NCI-H2227 (cell line): ENCODE results near the gene CACNA2D1.

Experiments used
- DNase-seq: peaks from one replicate; lab custom pipeline; 2025; ENCODE audit not compliant: unreplicated experiment; lab: John Stamatoyannopoulos, UW

The CACNA2D1 gene

DNA sequence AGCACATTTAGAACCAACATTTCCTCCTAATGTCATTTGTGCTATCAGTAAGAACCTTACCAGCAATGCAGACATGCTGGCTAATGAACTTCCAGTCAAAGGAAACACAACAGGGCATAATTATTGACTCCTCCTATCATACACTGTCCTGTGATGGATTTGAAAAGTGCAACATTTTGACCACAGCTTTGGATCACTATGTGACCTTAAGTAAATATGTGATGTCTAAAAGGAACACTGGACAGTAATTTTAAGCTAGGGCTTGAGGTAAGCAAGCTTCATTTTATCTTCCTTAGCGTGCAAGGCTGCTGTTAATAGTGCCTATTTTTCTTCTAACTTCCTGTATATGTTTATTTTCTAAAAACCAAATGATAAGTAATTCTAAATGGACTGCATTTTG lies 433.2 kb downstream of the CACNA2D1 start:
- no peak for DNase-seq

DNA sequence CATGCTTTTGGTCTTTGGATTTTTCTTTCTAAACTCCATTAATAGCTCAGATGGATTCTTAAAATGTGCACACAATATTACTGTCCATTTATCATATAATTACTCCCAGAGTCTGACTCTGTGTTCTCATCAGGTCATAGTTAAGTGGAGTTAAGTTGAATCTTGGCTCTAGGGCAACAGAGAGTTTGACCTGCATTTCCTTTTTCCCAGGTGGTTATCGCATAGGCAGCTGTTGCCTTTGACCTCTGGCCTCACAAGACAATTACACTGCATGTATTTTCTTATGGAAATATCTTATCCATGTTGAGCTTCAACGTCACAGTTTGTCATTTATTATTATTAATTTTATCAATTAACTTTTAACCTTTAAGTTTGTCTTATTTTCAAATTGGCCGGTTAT lies 436.3 kb downstream of the CACNA2D1 start:
- peak; percentile 24 for DNase-seq

DNA sequence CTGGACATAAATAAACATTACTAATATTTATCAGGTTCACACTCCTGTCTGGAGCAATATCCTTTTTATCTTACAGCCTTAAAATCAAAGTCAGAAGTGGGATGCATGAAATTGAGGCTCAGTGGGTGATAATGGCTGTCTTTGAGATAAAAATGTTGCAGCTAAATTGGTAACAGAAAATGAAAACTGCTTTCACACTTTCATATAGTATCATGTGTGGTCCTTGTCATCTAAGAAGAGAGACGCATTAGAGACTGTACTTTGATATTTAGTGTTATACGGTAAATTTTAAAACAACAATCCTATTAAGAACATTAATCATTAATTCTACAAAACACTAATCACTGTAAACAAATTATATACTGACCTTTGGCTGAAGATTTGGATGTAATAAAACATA lies 438.5 kb downstream of the CACNA2D1 start:
- DNase-seq: no peak

- DNase-seq: no peak
These were observed 450.4 kb downstream of the CACNA2D1 start for GRCh38 chr7:81993186-81993585.

- no peak for DNase-seq
These were observed 453.2 kb downstream of the CACNA2D1 start for GRCh38 chr7:81990395-81990794.

- DNase-seq: no peak
These were observed 456.7 kb downstream of the CACNA2D1 start for GRCh38 chr7:81986723-81987470.

DNA sequence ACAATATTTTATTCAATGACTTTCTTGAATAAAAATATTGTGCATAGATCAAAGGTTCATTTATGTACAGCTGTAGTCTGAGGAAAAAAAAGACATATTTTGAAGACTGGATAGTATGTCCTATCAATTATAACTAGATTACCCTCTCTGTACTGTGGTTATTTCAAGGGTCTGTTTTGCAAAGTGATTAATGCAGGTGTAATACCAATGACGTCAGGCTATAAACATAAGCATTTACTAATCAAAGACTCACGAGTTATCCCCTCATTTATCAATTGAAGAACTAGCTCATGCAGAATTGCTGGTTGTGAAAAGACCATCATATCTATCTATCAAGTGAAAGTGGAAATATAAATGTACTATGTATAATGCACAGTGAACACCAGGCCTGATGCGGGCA lies 460.2 kb downstream of the CACNA2D1 start:
- no peak for DNase-seq

DNA sequence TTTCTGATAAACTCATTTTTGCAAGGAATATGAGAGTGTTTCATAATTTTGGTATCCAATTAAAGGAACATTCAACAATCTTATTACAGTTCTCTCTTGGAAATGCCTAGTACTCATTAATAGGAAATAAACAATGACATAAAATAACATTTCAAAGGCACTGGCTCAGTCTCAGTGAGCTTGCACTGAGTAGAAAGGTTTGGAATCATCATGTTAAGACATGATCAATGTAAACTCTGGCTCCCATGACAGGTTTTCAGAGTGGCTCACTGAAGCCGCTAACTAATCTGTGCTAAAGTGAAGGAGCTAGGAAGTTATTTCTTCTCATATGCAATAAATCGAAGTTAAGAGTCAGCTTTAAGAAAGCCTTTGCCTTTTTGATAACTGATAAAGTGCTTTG lies 470.5 kb downstream of the CACNA2D1 start:
- DNase-seq: no peak

DNA sequence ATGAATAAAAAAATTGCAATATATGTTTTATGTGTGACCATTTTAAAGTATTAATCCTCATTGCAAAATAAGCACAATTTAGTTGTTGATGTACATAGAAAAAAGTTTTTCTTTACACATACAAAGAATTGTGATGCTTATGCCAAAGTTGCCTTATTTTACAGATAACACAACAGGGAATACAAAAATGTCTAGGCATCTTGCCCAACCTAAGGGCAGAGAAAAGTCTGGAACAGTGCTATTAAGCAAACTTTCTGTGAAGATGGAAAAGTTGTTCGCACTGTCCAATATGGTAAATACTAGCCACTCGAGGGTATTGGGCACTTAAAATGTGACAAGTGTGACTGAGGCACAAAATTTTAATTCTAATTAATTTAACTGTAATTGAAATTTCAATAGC lies 483.6 kb downstream of the CACNA2D1 start:
- no peak for DNase-seq

- no peak for DNase-seq
These were observed 486.1 kb downstream of the CACNA2D1 start for GRCh38 chr7:81957517-81957916.

DNA sequence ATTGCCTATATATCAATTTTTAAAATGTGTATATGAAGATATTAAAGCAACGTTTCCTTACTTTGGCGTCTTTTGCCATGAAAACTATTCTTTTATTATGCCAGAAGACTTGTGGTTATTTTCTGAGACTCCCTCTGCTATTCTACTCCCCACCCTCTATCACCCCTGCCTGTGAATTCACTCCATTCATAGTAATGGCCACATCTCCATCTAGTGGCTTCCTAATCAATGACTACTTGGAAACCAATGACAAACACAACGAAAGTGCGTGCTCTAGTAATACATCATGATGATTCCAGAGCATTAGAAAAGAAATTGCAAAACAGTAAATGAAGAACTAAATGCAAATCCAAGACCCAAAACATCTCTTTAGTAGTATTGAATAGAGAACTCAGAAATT lies 487.1 kb downstream of the CACNA2D1 start:
- DNase-seq: peak; percentile 47

- DNase-seq: no peak
These were observed 494.3 kb downstream of the CACNA2D1 start for GRCh38 chr7:81949306-81949705.

- no peak for DNase-seq
These were observed 499.5 kb downstream of the CACNA2D1 start for GRCh38 chr7:81944058-81944457.

- no peak for DNase-seq
These were observed 506.5 kb downstream of the CACNA2D1 start for GRCh38 chr7:81937091-81937490.

- DNase-seq: no peak
These were observed 508.8 kb downstream of the CACNA2D1 start for GRCh38 chr7:81934596-81935301.

GRCh38 chr7:81932936-81933335 lies 510.6 kb downstream of the CACNA2D1 start:
- DNase-seq: no peak

- no peak for DNase-seq
These were observed 514.2 kb downstream of the CACNA2D1 start for GRCh38 chr7:81929386-81929785.

DNA sequence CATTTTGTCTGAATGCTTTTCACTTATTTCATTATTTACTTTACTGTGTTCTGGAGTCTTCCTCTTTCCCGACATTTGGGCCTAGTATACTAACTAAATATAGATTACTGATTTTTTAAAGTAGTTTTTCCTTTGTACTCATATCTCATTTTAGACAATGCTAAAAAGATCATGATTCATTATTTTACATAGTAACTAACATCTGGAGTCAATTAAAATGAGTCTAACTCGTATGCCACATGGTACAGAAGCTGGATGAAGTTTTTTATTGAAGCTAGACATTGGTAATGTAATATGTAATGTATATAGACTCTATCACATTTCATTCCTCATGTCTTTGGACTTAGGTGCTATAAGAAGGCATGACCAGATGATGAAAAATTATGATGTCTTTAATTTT lies 517.4 kb downstream of the CACNA2D1 start:
- DNase-seq: no peak

- DNase-seq: no peak
These were observed 518.0 kb downstream of the CACNA2D1 start for GRCh38 chr7:81925530-81925929.

- no peak for DNase-seq
These were observed 519.1 kb downstream of the CACNA2D1 start for GRCh38 chr7:81924494-81924893.

DNA sequence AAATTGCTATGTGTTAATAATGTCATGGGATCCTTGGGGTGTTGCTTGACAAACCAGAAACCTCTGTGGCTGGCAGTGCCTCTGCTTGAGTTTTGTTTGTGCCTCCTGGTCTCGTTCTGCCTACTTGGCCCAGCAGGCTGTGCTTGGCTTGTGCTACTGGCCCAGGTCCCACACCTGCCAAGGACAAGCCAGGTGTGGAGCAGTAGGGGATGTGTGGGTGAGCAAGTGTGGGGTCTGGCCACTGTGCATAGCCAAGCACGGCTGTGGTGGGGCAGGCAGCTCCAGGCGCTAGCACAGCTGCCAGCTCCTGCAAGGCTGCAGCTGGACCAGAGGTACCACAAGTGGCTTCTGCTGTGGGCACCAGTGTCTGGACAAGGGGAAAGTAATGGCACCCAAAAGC lies 524.1 kb downstream of the CACNA2D1 start:
- DNase-seq: no peak

- no peak for DNase-seq
These were observed 535.4 kb downstream of the CACNA2D1 start for GRCh38 chr7:81908220-81908619.

GRCh38 chr7:81903115-81903514 lies 540.5 kb downstream of the CACNA2D1 start:
- DNase-seq: no peak
